ENCODE data around the gene CCT8.

The CCT8 gene

DNA sequence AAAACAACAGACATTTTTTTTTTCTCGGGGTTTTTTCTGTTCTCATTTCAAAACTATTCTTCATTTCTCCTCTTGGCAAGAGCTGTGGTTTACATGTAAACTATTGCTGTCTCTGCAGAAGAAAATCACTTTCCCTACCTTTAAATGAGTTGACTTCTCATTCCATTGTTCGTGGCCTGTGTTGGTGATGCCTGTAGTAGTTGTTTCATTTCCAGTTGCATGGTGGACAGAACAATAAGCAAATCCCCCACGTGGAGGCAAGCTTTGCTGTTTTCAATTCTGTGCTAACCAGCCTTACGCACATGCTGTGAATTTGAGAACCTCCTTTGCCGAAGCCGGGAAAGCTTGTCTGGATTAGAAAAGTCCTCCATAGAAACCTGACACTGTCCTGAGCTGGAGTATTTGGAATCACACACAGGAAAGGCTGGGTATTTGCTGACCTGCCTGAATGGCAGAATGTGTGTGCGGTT lies 30.8 kb upstream of the CCT8 start:
- no peak for DNase-seq (ENCODE audit: low spot score)
- H3K27ac ChIP-seq, result no peak overlapping the region
- TF ChIP-seq CTCF (conservative IDR thresholded peaks at IDR 0.05; ENCODE audit: low read depth), result no peak
- ChIA-PET CTCF (interaction anchor here (0.6 to 0.9 kb wide), 2 partner anchors 160 to 218 kb away, joined by 3 read pairs; no protein-coding TSS in a partner anchor), POLR2A (ENCODE audit: low non-redundant PET) (no interaction called here)

DNA sequence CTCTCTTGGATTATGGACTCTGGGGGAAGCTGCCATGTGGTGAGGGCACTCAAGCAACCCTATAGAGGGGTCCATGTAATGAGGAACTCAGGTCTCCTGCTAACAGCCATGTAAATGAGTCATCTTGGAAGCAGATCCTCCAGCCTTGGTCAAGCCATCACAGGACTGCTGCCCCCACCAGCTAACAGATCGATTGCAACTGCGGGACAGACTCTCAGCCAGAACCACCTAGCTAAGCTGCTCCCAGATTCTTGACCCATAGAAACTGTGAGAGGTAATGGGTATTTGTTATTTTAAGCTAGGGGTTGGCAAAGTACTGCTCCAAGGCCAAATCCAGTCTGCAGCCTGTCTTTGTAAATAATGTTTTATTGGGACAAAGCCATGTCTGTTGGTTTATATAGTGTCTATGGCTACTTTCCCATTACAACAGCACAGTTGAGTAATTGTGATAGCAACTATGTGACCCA lies 29.4 kb upstream of the CCT8 start:
- CTCF ChIA-PET, result no interaction called here
- POLR2A ChIA-PET (ENCODE audit: low non-redundant PET), result no interaction called here
- H3K27ac ChIP-seq, result no peak overlapping the region

GRCh38 chr21:29098156-29098555 lies 24.7 kb upstream of the CCT8 start:
- CTCF ChIA-PET, result no interaction called here
- POLR2A ChIA-PET (ENCODE audit: low non-redundant PET), result no interaction called here
- TF ChIP-seq CTCF (conservative IDR thresholded peaks at IDR 0.05; ENCODE audit: low read depth), result no peak

More for the DNA sequence above, 29.4 kb upstream of the CCT8 start:
- no peak for DNase-seq (ENCODE audit: low spot score)
- no peak for TF ChIP-seq CTCF (conservative IDR thresholded peaks at IDR 0.05; ENCODE audit: low read depth)

GRCh38 chr21:29096218-29097015 lies 23.0 kb upstream of the CCT8 start:
- CTCF ChIA-PET, result interaction anchor here (0.6 to 0.8 kb wide), 3 partner anchors 202 to 712 kb away, joined by 3 to 4 read pairs (median 4); no protein-coding TSS in a partner anchor
- POLR2A ChIA-PET (ENCODE audit: low non-redundant PET), result no interaction called here

More at GRCh38 chr21:29098156-29098555, 24.7 kb upstream of the CCT8 start:
- H3K27ac ChIP-seq, result no peak overlapping the region
- DNase-seq (ENCODE audit: low spot score), result no peak

DNA sequence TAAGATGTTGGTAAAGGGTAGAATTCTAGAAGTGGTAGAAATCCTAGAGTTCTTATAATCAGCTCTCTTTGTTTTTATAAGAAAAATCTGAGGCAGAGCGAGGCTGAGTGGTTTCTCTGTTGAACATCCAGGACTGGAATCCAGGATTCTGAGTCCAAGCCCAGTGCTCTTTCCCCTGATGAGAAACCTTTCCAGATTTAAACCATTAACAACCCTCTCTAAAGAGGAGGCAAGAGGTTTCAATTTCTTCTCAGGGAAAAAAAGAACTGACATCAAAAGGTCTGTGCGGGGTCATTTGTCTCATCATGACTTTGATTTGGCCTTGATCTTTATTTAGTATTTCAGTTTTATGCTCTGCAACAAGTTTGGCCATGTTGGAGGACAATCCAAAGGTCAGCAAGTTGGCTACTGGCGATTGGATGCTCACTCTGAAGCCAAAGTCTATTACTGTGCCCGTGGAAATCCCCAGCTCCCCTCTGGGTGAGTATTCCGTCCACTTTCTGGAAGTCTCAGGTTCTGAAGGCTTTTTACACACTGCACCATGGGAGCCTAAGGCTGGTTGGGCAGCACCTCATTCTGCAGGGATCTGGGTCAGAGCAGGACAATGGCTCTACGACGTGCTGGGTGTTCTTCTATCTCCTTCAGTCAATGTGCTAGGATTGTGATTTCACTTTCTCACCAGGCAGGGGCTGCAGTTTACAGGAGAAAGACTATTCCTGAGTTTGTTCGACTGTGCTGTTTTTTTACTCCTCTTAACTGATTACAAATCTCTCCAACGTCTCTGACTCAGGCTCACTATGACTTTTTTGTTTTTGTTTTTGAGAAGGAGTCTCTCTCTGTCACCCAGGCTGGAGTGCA lies 18.9 kb upstream of the CCT8 start:
- DNase-seq (ENCODE audit: low spot score), result no peak
- CTCF ChIA-PET, result interaction anchor here (0.5 to 0.9 kb wide), 3 partner anchors 47 to 280 kb away, joined by 3 read pairs; no protein-coding TSS in a partner anchor
- peak overlapping the region; percentile 34 for H3K27ac ChIP-seq
- no peak for TF ChIP-seq CTCF (conservative IDR thresholded peaks at IDR 0.05; ENCODE audit: low read depth)
- POLR2A ChIA-PET (ENCODE audit: low non-redundant PET), result no interaction called here

More at GRCh38 chr21:29096218-29097015, 23.0 kb upstream of the CCT8 start:
- no peak for TF ChIP-seq CTCF (conservative IDR thresholded peaks at IDR 0.05; ENCODE audit: low read depth)
- H3K27ac ChIP-seq, result no peak overlapping the region
- DNase-seq (ENCODE audit: low spot score), result no peak

GRCh38 chr21:29091033-29091432 lies 17.6 kb upstream of the CCT8 start:
- peak overlapping the region; percentile 69 for H3K27ac ChIP-seq
- ChIA-PET POLR2A (ENCODE audit: low non-redundant PET) (no interaction called here), CTCF (interaction anchor here (0.7 to 1.2 kb wide), 2 partner anchors 33 to 759 kb away, joined by 3 to 4 read pairs; no protein-coding TSS in a partner anchor)
- TF ChIP-seq CTCF (conservative IDR thresholded peaks at IDR 0.05; ENCODE audit: low read depth), result no peak
- DNase-seq (ENCODE audit: low spot score), result peak; percentile 83
